Activated CD8-positive, alpha-beta memory T cell treated with anti-CD3 and anti-CD28 coated beads for 36 hours (primary cell): Measurements from ENCODE around the gene SSU72. TPM values are rescaled to one million over a fixed set of nuclear protein-coding genes. Genes with fewer than 3 reads are reported as not detected.
"Not testable (repeated sequence)": the region's sequence is repeated elsewhere in the genome, so short reads cannot be mapped to it uniquely, and the experiment has no call there.

Source experiments
- CTCF ChIA-PET: fragments of 350-600 bp; sonication (Branson Sonifier 250); formaldehyde crosslinking; loops from one replicate; lab custom pipeline; 2021; ENCODE audit warnings: antibody characterized with exemption; lab: Charles Lee
- POLR2A ChIA-PET: fragments of 350-600 bp; sonication (Branson Sonifier 250); formaldehyde crosslinking; loops from one replicate; lab custom pipeline; 2021; ENCODE audit warnings: antibody characterized with exemption; lab: Charles Lee
- total RNA-seq, 2 experiments: library from RNA; stranded (reverse); gene quantifications; one replicate each; pipeline ENCODE4 v1.2.3, GENCODE V29; 2021

The SSU72 gene
- total RNA-seq, 2 experiments from 2014 or later: 121 to 126 TPM

GRCh38 chr1:1599030-1599934 lies 24.6 kb upstream of the SSU72 start:
- ChIA-PET CTCF (interaction anchor here (0.6 kb wide), 1 partner anchor 15 kb away, joined by 3 read pairs; no protein-coding TSS in a partner anchor), POLR2A (interaction anchor here (0.9 to 1.1 kb wide), 2 partner anchors 200 to 541 kb away, joined by 3 read pairs; partner anchors contain the start of gene CCNL2)

GRCh38 chr1:1598720-1599029 lies 24.0 kb upstream of the SSU72 start:
- POLR2A ChIA-PET: interaction anchor here (0.9 to 1.1 kb wide), 2 partner anchors 199 to 540 kb away, joined by 3 read pairs; partner anchors contain the start of gene CCNL2
- CTCF ChIA-PET: interaction anchor here (0.6 kb wide), 1 partner anchor 15 kb away, joined by 3 read pairs; no protein-coding TSS in a partner anchor

GRCh38 chr1:1598051-1598719 lies 23.5 kb upstream of the SSU72 start:
- CTCF ChIA-PET: no interaction called here
- POLR2A ChIA-PET: interaction anchor here (0.9 to 1.1 kb wide), 2 partner anchors 199 to 540 kb away, joined by 3 read pairs; partner anchors contain the start of gene CCNL2

GRCh38 chr1:1597275-1597930 lies 22.7 kb upstream of the SSU72 start:
- CTCF ChIA-PET: no interaction called here
- POLR2A ChIA-PET: interaction anchor here (0.5 kb wide), 1 partner anchor 17 kb away, joined by 6 read pairs; no protein-coding TSS in a partner anchor

GRCh38 chr1:1596493-1597274 lies 22.0 kb upstream of the SSU72 start:
- CTCF ChIA-PET: no interaction called here
- POLR2A ChIA-PET: interaction anchor here (0.5 kb wide), 1 partner anchor 17 kb away, joined by 6 read pairs; no protein-coding TSS in a partner anchor

GRCh38 chr1:1595341-1595740 lies 20.7 kb upstream of the SSU72 start:
- CTCF ChIA-PET: not testable (repeated sequence)

GRCh38 chr1:1594602-1595260 lies 20.1 kb upstream of the SSU72 start:
- POLR2A ChIA-PET: no interaction called here
- CTCF ChIA-PET: interaction anchor here (1.0 kb wide), 1 partner anchor 7 kb away, joined by 3 read pairs; no protein-coding TSS in a partner anchor

More at GRCh38 chr1:1595341-1595740, 20.7 kb upstream of the SSU72 start:
- POLR2A ChIA-PET: not testable (repeated sequence)

- ChIA-PET CTCF (interaction anchor here (1.0 kb wide), 1 partner anchor 8 kb away, joined by 3 read pairs; no protein-coding TSS in a partner anchor), POLR2A (no interaction called here)
Measured at GRCh38 chr1:1593834-1594601, 19.4 kb upstream of the SSU72 start.

- ChIA-PET CTCF (no interaction called here), POLR2A (no interaction called here)
Measured at GRCh38 chr1:1591452-1591851, 16.8 kb upstream of the SSU72 start.

GRCh38 chr1:1583347-1584010 lies 8.8 kb upstream of the SSU72 start:
- CTCF ChIA-PET: no interaction called here
- POLR2A ChIA-PET: interaction anchor here (0.7 kb wide), 1 partner anchor 21 kb away, joined by 7 read pairs; no protein-coding TSS in a partner anchor

- POLR2A ChIA-PET: no interaction called here
- CTCF ChIA-PET: no interaction called here
Measured at GRCh38 chr1:1582585-1583346, 8.1 kb upstream of the SSU72 start.

- ChIA-PET CTCF (no interaction called here), POLR2A (no interaction called here)
Measured at GRCh38 chr1:1578371-1578940, 3.8 kb upstream of the SSU72 start.

- ChIA-PET POLR2A (no interaction called here), CTCF (no interaction called here)
Measured at GRCh38 chr1:1577367-1578011, 2.8 kb upstream of the SSU72 start.

- ChIA-PET POLR2A (no interaction called here), CTCF (interaction anchor here (0.6 kb wide), 1 partner anchor 44 kb away, joined by 6 read pairs; no protein-coding TSS in a partner anchor)
Measured at GRCh38 chr1:1573843-1574720, 581 bp downstream of the SSU72 start.
